HG03280 (cell line): Measurements from ENCODE around the gene CHRNA5.
"Not testable (repeated sequence)": the region's sequence is repeated elsewhere in the genome, so short reads cannot be mapped to it uniquely, and the experiment has no call there.

Experiments used
- ATAC-seq: cut with Tn5 transposase; IDR thresholded peaks from one replicate; pipeline ENCODE4 v1.9.1; 2021; ENCODE audit warnings: mild to moderate bottlenecking, moderate library complexity; ENCODE audit not compliant: unreplicated experiment

The CHRNA5 gene

DNA sequence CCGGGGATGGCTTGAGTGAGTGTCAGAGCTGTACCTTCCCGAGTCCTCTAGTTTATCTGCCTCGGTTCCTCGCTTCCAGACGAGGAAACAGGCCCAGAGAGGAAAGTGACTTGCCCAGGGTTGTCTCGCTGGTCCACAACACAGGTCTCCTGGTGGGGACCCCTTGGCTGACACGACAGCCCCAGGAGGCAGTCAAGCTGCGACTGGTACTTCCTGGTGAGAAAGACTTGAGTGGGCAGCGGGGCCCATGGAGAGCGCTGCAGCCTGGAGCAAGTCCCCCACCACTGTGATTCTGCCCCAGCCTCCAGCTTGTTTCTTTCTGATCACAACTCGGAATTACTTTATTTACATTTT is 600 bp upstream of the CHRNA5 start:
- ATAC-seq = peak; percentile 13

DNA sequence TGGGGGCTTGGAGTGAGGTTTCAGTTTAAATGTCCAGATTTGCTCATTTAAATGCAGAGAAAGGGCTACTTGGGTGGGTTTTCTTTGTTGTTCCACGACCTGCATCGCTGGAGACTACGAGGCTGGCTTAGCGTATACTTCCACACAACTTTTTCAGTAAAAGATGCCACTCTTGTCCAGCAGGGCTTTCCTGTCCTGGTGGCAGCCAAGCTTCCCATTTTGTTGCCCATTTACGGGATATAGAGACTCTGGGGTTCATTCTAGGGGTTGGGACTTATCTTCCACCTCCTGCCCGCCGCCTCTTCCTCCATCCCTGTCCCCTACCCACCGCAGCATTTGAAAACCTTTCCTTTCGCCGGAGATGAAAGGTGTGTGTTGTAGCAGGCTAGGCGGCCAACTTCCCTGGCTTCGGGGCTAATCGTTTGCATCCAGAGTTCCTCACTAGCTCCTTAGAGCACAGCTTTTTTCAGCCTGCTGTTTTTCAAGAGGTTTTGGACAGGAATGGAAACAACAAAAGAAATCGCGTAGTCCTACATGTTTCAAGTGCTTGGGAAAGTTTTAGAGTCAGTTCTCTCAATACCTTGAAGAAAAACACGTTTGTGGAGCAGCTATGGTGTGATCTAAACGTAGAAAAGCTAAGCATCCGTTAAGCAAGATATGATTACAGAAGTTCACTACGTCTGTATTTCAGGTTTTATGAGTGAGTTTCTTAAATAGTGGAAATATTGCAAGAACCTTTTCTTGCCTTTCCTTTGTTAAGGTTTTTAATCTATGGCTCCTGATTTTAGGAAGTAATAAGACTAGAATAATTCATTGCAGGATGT is 843 bp downstream of the CHRNA5 start:
- peak; percentile 21 for ATAC-seq

DNA sequence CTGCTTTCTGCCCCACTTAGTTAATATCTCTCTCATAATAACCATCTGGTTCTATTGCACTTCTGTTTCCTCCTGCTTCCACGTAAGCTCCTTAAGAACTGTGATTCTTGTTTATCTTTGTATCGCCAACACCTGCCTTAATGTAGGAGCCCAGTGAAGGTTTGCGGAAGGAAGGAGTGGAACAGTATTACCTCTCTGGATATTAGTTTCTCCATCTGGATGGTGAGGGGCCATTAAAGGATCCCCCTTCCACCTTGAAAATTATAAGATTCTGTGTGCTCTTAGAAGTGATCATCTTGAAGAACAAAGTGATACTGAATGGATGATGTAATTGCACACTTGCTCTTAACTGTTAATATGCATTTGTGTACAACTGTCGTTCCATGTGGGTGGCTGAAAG is 2.2 kb downstream of the CHRNA5 start:
- no peak for ATAC-seq

DNA sequence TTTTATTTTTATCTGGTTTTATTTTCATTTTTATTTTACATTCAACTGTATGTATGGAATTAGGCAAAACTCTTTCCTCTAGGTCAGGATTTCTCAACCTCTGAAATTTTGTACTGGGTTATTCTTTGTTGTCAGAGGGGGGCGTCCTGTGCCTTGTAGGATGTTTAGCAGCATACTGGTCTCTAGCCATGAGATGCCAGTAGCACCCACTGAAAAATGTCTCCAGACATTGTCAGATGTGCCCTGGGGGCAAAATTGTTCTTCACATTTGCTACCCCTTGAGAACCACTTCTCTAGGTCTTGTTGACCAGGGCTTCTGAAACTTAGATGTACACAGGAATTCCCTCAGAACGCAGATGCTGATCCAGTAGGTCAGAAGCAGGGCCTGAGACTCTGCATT is 5.4 kb downstream of the CHRNA5 start:
- no peak for ATAC-seq

DNA sequence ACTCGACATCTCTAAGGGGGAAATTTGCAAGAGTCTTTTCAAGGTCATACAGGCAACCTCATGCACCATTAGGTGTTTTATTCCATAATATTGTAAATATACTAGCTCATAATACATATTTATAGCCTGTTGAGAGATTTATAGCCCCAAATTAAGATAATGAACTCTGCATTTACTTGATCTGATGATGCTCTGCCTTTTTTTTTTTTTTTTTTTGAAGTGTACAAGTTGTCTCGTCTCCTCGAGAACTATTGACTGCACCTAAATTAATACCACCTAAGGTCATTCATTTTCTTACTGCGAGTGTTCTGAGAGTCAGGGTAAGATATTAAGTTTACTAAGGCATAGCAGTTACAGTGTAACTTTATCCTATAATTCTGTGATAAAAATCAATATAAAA is 6.1 kb downstream of the CHRNA5 start:
- no peak for ATAC-seq

DNA sequence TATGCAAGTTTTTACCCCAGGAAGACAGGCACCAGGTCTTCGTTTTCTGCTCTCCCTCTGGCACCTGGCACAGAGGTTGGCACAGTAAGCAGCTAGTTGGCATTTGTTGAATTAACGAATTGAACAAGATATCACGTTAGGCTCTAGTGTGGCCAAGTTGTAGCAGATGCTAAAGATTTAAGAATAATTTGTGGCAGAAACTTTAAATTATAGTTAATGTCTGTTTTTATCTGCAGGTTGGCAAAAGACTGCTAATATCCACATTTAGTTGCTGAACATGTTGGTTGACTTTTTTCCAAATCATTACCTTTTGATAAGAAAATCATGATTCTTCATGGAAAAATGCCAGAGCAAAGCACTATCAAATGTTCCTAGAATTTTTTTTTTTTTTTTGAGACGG is 8.1 kb downstream of the CHRNA5 start:
- ATAC-seq = no peak

DNA sequence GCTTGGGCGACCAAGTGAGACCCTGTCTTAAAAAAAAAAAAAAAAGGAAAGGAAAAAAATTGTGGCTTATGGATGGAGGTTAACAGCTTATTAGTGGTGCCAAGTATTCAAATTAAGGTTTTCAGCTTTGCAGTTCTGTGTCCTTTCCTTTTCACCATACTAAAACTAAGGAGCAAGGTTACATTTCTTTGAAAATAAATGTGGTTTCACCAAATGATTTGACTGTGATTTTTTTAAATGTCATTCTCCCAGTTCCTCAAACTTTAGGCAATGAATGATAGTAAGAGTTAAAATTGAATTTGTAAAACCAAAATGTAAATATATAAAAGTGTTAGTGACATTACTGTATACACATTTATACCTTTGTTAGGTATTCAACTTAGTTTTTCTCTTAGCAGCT is 9.6 kb downstream of the CHRNA5 start:
- ATAC-seq = no peak

DNA sequence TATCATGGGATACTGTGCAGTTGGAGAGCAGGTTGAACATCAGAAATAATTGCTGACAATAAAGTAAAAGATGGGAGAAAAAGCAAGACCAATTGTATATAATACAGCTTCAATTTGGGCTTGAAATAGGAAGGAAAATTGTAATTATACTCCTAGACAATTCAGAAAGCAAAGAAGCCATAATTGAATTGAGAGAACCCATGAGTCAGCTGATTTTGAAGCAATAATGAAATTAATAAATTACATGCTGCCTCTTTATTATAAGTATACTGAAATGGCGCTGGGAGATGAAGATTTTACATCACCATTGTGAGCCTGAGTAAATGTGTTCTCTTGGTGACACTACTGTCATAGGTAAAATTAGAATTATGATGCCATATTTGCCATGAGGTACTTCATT is 32.3 kb downstream of the CHRNA5 start:
- no peak for ATAC-seq

DNA sequence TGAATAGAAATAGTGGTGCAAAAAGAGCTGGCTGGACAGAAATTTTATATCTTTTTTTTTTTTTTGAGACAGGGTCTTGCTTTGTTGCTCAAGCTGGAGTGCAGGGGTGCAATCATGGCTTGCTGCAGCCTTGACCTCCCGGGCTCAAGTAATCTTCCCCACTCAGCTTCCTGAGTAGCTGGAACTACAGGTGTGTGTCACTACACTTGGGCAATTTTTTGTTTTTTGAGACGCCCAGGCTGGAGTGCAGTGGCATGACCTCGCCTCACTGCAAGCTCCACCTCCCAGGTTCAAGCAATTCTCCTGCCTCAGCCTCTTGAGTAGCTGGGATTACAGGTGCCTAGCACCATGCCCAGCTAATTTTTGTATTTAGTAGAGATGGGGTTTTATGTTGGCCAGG is 33.0 kb downstream of the CHRNA5 start:
- ATAC-seq = no peak

DNA sequence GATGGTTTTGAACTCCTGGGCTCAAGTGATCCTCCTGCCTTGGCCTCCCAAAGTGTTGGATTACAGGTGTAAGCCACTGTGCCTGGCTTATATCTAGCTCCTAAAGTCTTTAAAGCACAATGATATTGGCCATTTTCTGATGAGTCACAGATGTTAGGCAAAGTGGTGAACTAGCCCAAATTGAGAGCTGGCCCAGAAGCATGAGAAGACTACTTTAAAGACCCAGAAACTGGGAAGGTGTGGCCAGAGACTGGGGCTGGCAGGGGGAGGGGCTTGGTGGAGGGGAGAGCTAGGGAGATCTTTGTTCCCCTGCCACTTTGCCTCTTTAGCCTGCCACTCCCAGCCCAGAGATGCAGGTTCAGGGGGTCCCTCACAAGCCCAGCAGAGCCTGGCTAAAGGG is 33.9 kb downstream of the CHRNA5 start:
- no peak for ATAC-seq

DNA sequence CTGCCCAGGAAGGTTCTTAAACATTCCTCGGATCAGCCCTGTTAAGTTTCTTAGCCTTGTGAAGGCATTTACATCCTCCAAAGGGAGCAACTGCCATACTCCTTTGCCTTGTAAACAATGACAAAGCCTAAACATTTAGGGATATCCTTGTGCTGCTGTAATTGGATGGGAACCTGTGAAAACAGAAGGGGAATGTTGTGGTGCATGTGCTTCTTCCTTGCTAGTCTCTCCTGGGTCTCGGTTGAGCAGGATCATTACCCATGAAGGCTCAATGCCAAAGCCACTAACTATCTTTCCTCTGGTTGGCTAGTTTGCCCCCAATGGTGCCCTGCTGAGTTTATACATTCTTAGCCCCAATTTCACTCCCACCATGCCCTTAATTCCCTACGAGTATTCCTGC is 38.1 kb downstream of the CHRNA5 start:
- no peak for ATAC-seq

DNA sequence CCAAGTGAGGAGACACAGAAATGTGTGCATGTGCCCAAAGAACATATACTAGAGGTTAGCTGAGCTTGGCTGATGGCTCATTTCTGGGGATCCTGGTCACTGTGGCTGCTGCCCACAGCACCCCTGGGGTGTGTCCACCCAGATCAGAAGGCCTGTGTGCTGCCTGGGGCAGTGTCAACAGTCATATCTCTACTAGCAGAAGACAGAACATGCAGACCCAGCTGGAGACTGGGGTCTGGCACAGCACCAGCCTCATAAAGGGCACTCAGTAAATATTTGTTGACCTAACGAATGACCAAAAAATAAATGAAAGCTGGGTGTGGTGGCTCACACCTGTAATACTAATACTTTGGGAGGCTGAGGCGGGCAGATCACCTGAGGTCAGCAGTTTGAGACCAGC is 39.1 kb downstream of the CHRNA5 start:
- no peak for ATAC-seq

DNA sequence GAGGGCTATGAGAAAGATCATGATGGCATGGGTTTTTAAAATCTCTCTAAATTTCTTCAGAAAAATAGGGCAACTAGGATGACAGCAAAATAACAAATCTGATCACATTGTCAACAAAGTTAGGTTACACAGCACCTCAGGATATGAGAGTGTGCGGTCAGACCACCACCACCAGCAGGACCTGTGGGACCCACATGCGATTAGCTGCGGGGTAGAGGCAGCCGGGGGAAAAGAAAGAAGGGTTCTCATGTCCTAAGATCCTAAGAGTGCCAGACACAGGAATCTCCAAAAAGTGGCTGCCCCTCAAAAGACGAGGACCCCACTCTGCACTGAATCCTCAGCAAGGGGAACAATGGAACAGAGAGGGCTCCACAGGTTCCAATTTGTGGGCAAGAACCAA is 39.9 kb downstream of the CHRNA5 start:
- ATAC-seq = no peak

DNA sequence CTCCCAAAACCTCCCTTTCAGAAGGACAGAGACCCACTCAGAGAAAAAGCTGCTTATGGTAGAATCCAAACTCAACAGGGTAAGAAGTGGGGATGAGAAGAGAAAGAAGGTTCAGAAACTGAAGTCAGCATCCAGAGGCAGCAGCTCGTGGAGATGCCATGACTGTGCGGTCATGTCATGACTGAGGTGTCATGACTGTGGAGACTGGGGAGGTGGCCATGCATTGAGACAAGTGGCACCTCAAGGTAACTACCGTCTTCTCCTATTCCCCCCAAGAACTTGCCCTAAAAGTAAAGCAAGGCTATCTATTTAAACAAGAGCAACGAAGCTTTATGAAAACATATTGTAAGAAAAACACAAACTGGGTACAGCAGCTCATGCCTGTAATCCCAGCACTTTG is 40.4 kb downstream of the CHRNA5 start:
- no peak for ATAC-seq

DNA sequence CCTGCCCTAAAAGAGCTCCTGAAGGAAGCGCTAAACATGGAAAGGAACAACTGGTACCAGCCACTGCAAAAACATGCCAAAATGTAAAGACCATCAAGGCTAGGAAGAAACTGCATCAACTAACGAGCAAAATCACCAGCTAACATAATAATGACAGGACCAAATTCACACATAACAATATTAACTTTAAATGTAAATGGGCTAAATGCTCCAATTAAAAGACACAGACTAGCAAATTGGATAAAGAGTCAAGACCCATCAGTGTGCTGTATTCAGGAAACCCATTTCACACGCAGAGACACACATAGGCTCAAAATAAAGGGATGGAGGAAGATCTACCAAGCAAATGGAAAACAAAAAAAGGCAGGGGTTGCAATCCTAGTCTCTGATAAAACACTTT is 44.2 kb downstream of the CHRNA5 start:
- ATAC-seq = not testable (repeated sequence)

DNA sequence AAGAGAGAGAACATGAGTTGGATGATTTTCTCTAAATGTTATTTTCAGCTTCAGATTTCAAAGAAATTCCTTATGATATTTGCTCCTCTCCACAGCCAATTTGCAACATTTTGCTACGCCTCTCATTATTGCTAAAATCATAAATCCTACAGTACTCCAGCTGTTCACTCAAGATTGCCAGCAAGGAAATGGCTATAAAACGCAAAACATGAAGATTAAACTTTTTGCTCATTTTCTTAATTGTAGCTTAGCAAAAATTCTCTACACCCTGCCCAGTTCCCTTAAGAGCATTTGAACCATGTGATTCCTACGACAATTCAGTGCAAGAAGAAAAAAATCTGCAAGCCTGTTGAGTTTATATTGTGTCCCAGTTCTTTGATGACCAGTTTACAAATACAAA is 48.7 kb downstream of the CHRNA5 start:
- ATAC-seq = no peak

DNA sequence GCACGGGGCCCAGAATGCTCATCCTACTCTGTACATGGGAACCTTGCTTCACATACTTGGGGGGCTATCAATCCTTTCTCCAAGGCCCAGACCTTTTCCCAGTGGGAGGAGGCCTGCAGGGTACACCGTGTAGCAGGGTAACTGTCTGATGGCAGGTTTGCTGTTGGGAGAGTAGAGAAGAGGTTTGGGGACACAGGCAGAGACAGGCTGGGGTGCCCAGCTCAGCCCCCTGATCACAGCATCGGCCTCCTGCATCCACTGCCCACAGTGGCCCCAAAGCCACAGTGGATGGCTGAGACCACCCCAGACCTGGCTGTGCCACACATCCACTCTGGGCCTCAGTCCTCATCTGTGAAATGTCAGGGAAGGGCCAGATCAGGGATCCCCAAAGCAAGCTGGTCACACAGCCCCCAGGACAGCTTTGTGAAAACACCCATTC is 49.9 kb downstream of the CHRNA5 start:
- ATAC-seq = no peak

DNA sequence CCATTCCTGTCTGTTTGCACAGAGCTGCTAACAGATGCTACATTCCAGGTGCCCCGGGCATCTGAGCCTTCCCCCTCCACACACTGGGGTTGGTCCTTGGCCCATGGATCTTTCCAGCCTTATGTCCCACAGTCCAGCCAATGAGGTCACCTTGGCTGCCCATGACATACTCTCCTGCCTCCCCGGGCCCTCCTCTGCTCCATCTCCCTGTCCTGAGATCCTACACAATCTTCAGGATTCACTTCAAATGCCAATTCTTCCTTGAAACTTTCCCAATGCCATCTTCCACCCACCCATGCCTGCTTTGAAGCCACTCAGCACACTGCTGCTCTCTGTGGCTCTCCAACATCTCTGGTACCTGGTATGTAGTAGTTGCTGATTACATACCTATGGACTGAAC is 51.2 kb downstream of the CHRNA5 start:
- no peak for ATAC-seq

DNA sequence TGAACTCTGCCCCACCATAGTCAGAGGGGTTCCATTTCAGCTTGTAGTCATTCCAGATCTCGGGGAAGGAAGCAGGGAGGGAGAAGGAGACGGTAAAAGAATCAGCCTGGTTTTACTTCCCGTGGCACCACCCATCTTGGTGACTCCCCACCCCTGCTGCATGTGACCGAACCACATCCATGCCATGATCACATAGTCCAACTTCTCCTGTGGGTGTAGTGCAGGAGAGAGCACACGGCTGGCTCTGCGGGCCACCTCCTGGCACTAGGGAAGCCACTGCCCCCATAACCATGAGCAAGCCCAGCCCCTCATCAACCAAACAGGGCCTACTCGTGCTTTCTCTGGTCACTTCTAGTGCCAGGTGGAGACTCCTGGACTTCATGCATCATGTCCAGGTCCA is 51.8 kb downstream of the CHRNA5 start:
- no peak for ATAC-seq

DNA sequence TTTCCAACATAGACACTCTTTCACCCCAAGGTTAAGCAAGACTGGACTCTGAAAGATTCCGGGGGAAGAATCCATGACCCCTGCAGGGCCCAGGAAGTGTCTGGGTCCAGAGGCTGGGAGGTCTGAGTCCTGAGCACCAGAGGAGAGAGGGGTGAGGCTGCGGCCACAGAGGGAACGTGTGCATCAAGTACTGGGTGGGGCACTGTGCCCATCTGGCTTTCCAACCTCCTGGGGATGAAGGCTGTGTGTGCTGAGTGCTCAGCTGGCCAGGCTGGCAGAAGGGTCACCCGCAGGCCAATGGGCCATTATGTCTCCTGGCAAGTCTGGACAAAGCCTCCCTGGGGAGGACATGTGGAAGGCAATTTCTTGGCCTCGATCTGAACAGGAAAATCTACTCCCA is 52.2 kb downstream of the CHRNA5 start:
- ATAC-seq = no peak

DNA sequence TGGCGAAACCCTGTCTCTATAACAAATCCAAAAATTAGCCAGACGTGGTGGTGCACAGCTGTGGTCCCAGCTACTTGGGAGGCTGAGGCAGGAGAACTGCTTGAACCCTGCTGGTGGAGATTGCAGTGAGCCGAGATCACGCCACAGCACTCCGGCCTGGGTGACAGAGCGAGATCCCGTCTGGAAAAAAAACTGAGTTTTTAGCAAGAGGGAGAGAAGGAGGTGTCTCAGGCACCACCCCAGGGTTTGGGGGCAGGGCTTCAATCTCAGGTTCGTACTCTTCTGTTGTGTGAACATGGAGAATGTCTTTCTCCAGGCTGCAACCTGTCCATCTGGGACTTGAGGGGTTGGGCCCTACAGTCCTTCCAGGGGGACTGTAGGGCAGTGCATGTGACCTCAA is 52.7 kb downstream of the CHRNA5 start:
- no peak for ATAC-seq

DNA sequence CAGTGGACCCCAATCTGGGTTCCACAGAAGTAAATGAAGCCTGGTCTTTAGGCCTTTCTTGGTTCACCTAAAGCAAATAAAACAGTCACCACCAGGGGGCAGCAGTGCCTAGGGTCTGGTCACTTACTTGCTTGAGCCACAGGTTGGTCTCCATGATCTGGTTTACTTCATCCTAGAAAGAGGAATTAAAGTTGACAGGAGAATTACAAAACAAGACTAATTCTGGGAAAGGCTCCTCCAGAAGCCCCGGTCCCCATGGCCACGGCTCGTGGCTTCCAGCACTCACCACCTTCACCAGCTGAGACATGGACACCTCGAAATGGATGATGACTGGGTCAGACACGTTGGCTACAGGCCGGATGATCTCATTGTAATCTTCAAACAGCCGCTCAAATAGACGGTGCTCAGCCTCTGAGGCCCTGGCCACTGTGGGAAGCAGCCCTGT is 53.2 kb downstream of the CHRNA5 start:
- no peak for ATAC-seq
